GM19438 (cell line): Measurements from ENCODE around the gene WFDC8.

ENCODE experiments used
- ATAC-seq: cut with Tn5 transposase; IDR thresholded peaks from one replicate; pipeline ENCODE4 v1.9.1; 2021; ENCODE audit warnings: low read depth; ENCODE audit not compliant: unreplicated experiment

The WFDC8 gene

GRCh38 chr20:45550765-45551164, 28.3 kb downstream of the WFDC8 start:
- no peak for ATAC-seq

DNA sequence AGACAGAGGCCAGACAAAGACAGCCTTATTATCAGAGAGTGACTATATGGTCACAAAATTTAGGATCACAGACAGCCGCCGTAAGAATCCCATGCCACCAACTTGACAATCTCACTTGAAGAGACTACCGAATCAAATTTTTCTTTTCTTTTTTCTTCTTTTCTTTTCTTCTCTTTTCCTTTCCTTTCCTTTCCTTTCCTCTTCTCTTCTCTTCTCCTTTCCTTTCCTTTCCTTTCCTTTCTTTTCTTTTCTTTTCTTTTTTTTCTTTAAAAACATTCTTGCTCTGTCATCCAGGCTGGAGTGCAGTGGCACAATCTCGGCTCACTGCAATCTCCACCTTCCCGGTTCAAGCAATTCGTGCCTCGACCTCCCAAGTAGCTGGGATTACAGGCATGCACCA, 30.7 kb downstream of the WFDC8 start:
- no peak for ATAC-seq

- no peak for ATAC-seq
Observed at GRCh38 chr20:45547206-45547770, 31.8 kb downstream of the WFDC8 start, which contains the start of gene EPPIN. TSS of gene EPPIN (minus strand) at chr20:45547401. CDS start at chr20:45547357, 44 bp downstream.

- no peak for ATAC-seq
Observed at GRCh38 chr20:45545754-45546453, 33.2 kb downstream of the WFDC8 start.

GRCh38 chr20:45545351-45545750, 33.7 kb downstream of the WFDC8 start:
- ATAC-seq, result no peak

- no peak for ATAC-seq
Observed at GRCh38 chr20:45539382-45539781, 39.7 kb downstream of the WFDC8 start, which contains the start of gene WFDC6. TSS of gene WFDC6 (minus strand) at chr20:45539482. CDS start at chr20:45539407, 75 bp downstream.

DNA sequence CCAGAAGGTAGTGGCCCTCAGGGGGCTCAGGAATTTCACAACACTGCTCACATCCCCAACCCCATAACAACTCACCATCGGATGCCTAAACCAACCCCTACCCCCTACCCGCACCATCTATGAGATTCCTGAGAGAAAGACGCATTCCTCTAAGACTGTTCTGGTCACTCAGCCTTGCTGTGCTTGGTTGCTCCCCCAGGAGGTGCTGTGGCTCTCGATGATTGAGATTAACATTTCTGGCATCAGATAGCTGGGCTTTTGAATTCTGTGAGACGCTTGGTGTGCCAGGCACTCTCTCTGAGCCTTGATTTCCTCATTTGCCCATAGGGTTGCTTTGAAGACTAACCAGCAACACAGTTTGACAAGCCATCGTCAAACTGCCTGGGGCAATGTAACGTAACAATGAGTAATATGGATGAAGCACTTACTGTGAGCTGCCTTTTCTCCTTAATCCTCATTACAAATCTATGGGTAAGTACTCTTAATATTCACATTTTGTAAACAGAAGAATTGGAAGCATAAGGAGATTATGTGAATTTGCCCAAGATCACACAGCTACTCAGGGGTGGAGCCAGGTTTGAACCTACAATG, 40.8 kb downstream of the WFDC8 start:
- ATAC-seq, result no peak

- ATAC-seq, result no peak
Observed at GRCh38 chr20:45527294-45527693, 51.8 kb downstream of the WFDC8 start.

DNA sequence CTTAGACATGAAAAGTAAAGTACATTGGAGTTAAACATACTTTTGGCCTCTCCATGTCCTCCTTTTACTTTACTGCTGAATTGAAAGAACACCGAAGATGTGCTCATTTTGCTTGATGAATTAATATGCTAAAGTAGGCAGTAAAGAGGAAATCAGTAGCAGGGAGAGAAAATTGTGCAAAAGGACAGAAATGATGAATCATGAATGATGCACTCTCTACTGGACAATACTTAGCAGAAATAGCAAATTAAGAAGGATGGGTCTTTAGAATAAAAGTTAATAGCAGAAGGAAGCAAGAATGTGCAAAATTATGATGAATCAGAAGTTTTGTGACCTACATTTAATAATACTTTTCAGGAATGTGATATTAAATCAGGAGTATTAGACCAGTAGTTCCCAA, 55.3 kb downstream of the WFDC8 start:
- ATAC-seq, result no peak

DNA sequence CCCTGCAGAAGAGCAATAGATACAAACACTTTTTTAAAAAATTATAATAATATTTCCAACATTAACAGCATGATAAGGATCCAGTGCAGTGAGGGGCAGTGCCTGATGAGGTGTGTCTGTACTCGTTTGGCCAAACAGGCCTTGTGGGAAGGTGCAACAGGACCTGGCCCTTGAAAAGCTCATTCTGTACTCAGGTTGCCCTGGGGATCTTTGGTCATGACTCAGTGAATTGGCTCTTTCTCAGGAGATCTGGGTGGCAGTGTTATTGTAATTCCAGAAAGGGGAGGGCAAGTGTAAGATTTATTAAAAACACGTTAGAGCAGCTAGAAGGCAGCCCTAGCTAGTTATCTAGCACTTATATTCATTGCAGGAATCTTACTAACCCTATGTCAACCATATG, 60.8 kb downstream of the WFDC8 start:
- ATAC-seq, result no peak

GRCh38 chr20:45515147-45515913, 63.8 kb downstream of the WFDC8 start, which contains the start of gene SPINT3:
TSS of gene SPINT3 (minus strand) at chr20:45515622. CDS start at chr20:45515608, 14 bp downstream.
- ATAC-seq, result no peak

DNA sequence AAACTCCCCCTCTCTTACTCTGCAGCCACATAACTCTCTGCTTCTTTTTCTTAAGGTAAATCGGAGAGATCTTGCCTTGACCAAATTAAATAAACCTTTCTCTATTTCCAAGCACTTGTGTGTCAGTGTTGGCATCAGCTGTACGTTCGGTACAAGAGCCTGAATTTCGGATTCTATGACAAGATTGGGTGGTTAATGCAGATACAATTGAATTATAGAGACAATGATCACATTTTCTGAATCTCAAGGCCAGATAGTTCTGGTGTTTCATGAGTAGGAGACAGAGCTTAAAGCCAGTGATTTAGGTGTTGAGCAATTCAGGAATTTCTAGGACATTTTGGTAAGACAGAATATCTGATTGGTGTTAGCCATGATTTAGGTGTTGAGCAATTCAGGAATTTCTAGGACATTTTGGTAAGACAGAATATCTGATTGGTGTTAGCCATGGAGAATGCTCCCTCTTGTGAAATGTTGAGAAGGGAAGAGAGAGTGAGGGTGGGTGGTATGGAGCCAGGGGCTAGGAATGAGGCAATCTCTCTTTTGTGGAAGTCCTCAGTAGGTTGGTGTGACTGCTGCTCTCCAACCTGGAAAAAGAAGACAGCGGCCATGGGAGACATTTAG, 68.7 kb downstream of the WFDC8 start:
- ATAC-seq, result no peak

GRCh38 chr20:45509091-45509490, 70.0 kb downstream of the WFDC8 start:
- no peak for ATAC-seq

GRCh38 chr20:45508068-45508886, 70.8 kb downstream of the WFDC8 start:
- ATAC-seq, result no peak

DNA sequence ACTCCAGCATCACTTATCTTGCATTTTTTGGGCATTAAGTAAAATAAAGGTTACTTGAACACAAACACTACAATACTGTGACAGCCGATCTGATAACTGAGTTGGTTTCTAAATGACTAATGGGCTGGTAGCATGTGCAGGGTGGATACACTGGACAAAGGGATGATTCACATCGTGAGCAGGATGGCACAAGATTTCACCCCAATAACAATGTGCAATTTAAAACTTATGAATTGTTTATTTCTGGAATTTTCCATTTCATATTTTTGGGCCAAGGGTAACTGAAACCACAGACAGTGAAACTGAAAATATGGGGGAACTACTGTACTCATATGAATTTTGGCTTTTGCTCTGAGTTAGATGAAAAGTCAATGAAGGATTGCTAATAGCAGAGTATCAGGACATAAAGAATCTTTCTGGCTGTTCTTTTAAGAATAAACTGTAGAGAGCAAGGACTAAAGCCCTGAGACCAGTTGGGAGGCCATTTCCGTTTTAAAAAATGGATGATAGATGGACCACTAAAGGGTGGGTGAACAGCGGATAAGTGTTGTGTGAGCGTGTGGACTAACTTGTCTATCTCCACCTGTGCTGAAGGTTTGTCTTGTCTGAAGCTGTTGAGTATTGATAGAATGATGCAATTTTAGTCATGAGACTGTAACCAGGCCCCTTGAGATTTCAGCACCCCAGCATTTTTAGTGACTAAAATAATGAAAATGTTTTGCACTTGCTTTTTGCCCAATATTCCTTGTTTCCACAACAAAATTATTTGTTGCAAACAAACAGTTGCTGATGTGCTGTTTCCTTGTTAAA, 71.9 kb downstream of the WFDC8 start:
- ATAC-seq, result no peak

GRCh38 chr20:45506398-45506797, 72.7 kb downstream of the WFDC8 start:
- no peak for ATAC-seq

DNA sequence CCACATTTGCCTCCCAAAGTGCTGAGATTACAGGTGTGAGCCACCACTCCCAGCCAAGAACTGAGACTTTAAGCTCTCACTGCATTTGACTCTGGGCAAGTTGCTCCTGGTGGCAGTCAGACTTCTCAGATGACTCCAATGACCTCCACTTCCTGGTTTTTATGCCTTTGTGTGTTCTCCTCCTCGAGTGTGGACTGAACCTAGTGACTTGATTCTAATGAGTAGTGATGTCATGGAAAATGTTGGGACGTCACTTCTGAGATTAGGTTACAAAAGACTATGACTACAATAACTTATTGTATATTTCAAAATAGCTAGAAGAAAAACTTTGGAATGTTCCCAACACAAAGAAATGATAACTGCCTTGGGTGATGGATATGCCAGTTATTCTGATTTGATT, 75.7 kb downstream of the WFDC8 start:
- no peak for ATAC-seq

GRCh38 chr20:45502561-45502960, 76.5 kb downstream of the WFDC8 start:
- no peak for ATAC-seq
